ENCODE measurements around the gene GRPEL1. TPM values are rescaled to one million over a fixed set of nuclear protein-coding genes. Genes with fewer than 3 reads are reported as not detected.

GRPEL1 gene
- total and polyA plus RNA-seq, 2 of the 13 experiments (the other 11 are each of a cell fraction or from before 2014, with no cell fraction given): 32.3 to 141 TPM

DNA sequence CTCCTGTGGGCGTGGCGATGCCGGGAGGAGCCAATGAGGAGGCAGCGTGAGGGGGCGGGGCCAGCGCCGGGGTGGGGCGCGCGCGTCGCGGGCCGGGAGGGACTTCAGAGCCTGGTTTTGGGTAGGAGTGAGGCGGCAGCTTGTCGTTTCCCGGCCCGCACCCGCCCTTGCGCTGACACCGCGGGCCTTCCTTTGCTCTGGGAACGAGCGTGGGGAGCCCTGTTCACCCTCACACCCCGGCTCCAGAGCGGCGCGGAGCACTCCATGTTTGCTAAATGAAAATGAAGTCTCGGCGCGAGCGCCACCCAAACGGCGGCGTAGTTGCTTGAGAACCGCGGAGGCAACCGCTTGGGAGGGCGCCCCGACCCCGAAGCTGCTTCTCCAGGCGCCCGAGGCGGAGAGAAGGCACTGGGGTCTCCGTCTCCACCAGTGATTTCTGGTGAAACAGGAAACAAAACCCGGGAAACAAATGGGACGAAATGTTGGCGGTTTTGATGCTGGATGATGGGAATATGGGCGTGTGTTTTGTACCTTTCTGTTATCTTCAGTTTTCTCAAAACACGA, 497 bp upstream of the GRPEL1 start (continued):
- TF ChIP-seq, protein P1, sequence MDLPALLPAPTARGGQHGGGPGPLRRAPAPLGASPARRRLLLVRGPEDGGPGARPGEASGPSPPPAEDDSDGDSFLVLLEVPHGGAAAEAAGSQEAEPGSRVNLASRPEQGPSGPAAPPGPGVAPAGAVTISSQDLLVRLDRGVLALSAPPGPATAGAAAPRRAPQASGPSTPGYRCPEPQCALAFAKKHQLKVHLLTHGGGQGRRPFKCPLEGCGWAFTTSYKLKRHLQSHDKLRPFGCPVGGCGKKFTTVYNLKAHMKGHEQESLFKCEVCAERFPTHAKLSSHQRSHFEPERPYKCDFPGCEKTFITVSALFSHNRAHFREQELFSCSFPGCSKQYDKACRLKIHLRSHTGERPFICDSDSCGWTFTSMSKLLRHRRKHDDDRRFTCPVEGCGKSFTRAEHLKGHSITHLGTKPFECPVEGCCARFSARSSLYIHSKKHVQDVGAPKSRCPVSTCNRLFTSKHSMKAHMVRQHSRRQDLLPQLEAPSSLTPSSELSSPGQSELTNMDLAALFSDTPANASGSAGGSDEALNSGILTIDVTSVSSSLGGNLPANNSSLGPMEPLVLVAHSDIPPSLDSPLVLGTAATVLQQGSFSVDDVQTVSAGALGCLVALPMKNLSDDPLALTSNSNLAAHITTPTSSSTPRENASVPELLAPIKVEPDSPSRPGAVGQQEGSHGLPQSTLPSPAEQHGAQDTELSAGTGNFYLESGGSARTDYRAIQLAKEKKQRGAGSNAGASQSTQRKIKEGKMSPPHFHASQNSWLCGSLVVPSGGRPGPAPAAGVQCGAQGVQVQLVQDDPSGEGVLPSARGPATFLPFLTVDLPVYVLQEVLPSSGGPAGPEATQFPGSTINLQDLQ (CRISPR knock-in tag; IDR thresholded peaks at IDR 0.05): no peak
- TF ChIP-seq SRSF1 (optimal IDR thresholded peaks at IDR 0.05; ENCODE audit: low read depth, low read length) (no peak), KDM5B (CRISPR knock-in tag; IDR thresholded peaks at IDR 0.05; ENCODE audit: borderline replicate concordance) (no peak), MAFG (CRISPR knock-in tag; IDR thresholded peaks at IDR 0.05) (no peak), ZNF24 (IDR thresholded peaks at IDR 0.05) (no peak), ZNF451 (CRISPR knock-in tag; IDR thresholded peaks at IDR 0.05) (no peak), KDM2A (CRISPR knock-in tag; IDR thresholded peaks at IDR 0.05; ENCODE audit: borderline replicate concordance, low read depth) (no peak), SP1 (IDR thresholded peaks at IDR 0.05) (no peak), SP1 (CRISPR knock-in tag; IDR thresholded peaks at IDR 0.05) (no peak), POLR2A (IDR thresholded peaks at IDR 0.05; ENCODE audit: insufficient read depth in 1 of 2, low read depth in 2 of 2, low read length in 2 of 2) (no peak), ZC3H4 (CRISPR knock-in tag; IDR thresholded peaks at IDR 0.05; ENCODE audit: borderline replicate concordance) (no peak), RFX3 (CRISPR knock-in tag; IDR thresholded peaks at IDR 0.05) (no peak), TOPORS (CRISPR knock-in tag; IDR thresholded peaks at IDR 0.05) (no peak), NPAS2 (CRISPR knock-in tag; IDR thresholded peaks at IDR 0.05; ENCODE audit: borderline replicate concordance) (no peak), ZNF567 (CRISPR knock-in tag; IDR thresholded peaks at IDR 0.05; ENCODE audit: borderline replicate concordance) (no peak), RNF2 (conservative IDR thresholded peaks at IDR 0.05; ENCODE audit: low read depth) (no peak), ZNF780A (CRISPR knock-in tag; IDR thresholded peaks at IDR 0.05) (no peak), CBFB (CRISPR knock-in tag; IDR thresholded peaks at IDR 0.05) (no peak), SP4 (CRISPR knock-in tag; IDR thresholded peaks at IDR 0.05) (peak; percentile 64; the same call in 1 of the 2 replicates), SIX1 (CRISPR knock-in tag; IDR thresholded peaks at IDR 0.05; ENCODE audit: borderline replicate concordance) (no peak)
- TF ChIP-seq, protein P2, sequence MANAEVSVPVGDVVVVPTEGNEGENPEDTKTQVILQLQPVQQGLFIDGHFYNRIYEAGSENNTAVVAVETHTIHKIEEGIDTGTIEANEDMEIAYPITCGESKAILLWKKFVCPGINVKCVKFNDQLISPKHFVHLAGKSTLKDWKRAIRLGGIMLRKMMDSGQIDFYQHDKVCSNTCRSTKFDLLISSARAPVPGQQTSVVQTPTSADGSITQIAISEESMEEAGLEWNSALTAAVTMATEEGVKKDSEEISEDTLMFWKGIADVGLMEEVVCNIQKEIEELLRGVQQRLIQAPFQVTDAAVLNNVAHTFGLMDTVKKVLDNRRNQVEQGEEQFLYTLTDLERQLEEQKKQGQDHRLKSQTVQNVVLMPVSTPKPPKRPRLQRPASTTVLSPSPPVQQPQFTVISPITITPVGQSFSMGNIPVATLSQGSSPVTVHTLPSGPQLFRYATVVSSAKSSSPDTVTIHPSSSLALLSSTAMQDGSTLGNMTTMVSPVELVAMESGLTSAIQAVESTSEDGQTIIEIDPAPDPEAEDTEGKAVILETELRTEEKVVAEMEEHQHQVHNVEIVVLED (CRISPR knock-in tag; IDR thresholded peaks at IDR 0.05; ENCODE audit: borderline replicate concordance): peak; percentile 72; the same call in 1 of the 2 replicates
- TF ChIP-seq, protein P3, sequence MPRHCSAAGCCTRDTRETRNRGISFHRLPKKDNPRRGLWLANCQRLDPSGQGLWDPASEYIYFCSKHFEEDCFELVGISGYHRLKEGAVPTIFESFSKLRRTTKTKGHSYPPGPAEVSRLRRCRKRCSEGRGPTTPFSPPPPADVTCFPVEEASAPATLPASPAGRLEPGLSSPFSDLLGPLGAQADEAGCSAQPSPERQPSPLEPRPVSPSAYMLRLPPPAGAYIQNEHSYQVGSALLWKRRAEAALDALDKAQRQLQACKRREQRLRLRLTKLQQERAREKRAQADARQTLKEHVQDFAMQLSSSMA (CRISPR knock-in tag; IDR thresholded peaks at IDR 0.05): 0 out of 2 replicates have a peak, but pooled peaks have one; percentile 20
- TF ChIP-seq, protein P4, sequence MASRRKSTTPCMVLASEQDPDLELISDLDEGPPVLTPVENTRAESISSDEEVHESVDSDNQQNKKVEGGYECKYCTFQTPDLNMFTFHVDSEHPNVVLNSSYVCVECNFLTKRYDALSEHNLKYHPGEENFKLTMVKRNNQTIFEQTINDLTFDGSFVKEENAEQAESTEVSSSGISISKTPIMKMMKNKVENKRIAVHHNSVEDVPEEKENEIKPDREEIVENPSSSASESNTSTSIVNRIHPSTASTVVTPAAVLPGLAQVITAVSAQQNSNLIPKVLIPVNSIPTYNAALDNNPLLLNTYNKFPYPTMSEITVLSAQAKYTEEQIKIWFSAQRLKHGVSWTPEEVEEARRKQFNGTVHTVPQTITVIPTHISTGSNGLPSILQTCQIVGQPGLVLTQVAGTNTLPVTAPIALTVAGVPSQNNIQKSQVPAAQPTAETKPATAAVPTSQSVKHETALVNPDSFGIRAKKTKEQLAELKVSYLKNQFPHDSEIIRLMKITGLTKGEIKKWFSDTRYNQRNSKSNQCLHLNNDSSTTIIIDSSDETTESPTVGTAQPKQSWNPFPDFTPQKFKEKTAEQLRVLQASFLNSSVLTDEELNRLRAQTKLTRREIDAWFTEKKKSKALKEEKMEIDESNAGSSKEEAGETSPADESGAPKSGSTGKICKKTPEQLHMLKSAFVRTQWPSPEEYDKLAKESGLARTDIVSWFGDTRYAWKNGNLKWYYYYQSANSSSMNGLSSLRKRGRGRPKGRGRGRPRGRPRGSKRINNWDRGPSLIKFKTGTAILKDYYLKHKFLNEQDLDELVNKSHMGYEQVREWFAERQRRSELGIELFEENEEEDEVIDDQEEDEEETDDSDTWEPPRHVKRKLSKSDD (CRISPR knock-in tag; IDR thresholded peaks at IDR 0.05; ENCODE audit: low read depth): no peak

Measured in HepG2 (cell line).